SK-N-SH treated with all-trans-retinoic acid at 6 μM for 48 hours (cell line): ENCODE measurements around the gene SUFU.

Source experiments
- ARNTL ChIP-seq: fragments of 450-650 bp; formaldehyde crosslinking; IDR thresholded peaks from 2 replicates; pipeline ENCODE4 v1.5.0; 2020; ENCODE audit warnings: low read depth, mild to moderate bottlenecking, moderate library complexity, borderline replicate concordance
- CSDC2 ChIP-seq: fragments of 250-450 bp; sonication (Bioruptor Pico); IDR thresholded peaks from 2 replicates; pipeline ENCODE4 v1.5.0; 2020; ENCODE audit warnings: mild to moderate bottlenecking, moderate library complexity
- ESRRG ChIP-seq: fragments of 250-450 bp; sonication (Bioruptor Pico); IDR thresholded peaks from 2 replicates; pipeline ENCODE4 v1.6.1; 2021; ENCODE audit warnings: mild to moderate bottlenecking
- ISL1 ChIP-seq: fragments of 250-450 bp; sonication (Bioruptor Pico); IDR thresholded peaks from 2 replicates; pipeline ENCODE4 v2.1.2; 2022; ENCODE audit warnings: mild to moderate bottlenecking, moderate library complexity
- PPARA ChIP-seq: fragments of 250-450 bp; sonication (Bioruptor Pico); IDR thresholded peaks from 2 replicates; pipeline ENCODE4 v1.5.0; 2020; ENCODE audit warnings: mild to moderate bottlenecking, borderline replicate concordance
- RARB ChIP-seq: fragments of 250-450 bp; sonication (Bioruptor Pico); IDR thresholded peaks from 2 replicates; pipeline ENCODE4 v1.8.0; 2021; ENCODE audit warnings: mild to moderate bottlenecking, moderate library complexity
- ZC3H10 ChIP-seq: fragments of 250-450 bp; sonication (Bioruptor Pico); IDR thresholded peaks from 2 replicates; pipeline ENCODE4 v1.5.1; 2021; ENCODE audit warnings: mild to moderate bottlenecking, moderate library complexity
- ZFP3 ChIP-seq: fragments of 250-450 bp; sonication (Bioruptor Pico); IDR thresholded peaks from 2 replicates; pipeline ENCODE4 v1.5.0; 2020; ENCODE audit warnings: mild to moderate bottlenecking, moderate library complexity
- ZNF565 ChIP-seq: fragments of 450-650 bp; formaldehyde crosslinking; conservative IDR thresholded peaks from 2 replicates; pipeline ENCODE4 v1.5.0; 2020; ENCODE audit warnings: low read depth, mild to moderate bottlenecking, moderate library complexity
- TF ChIP-seq, protein P1 (sequence below): fragments of 250-450 bp; sonication (Bioruptor Pico); IDR thresholded peaks from 2 replicates; pipeline ENCODE4 v1.8.0; 2020; ENCODE audit warnings: mild to moderate bottlenecking, moderate library complexity, borderline replicate concordance

- TF ChIP-seq, protein P1, sequence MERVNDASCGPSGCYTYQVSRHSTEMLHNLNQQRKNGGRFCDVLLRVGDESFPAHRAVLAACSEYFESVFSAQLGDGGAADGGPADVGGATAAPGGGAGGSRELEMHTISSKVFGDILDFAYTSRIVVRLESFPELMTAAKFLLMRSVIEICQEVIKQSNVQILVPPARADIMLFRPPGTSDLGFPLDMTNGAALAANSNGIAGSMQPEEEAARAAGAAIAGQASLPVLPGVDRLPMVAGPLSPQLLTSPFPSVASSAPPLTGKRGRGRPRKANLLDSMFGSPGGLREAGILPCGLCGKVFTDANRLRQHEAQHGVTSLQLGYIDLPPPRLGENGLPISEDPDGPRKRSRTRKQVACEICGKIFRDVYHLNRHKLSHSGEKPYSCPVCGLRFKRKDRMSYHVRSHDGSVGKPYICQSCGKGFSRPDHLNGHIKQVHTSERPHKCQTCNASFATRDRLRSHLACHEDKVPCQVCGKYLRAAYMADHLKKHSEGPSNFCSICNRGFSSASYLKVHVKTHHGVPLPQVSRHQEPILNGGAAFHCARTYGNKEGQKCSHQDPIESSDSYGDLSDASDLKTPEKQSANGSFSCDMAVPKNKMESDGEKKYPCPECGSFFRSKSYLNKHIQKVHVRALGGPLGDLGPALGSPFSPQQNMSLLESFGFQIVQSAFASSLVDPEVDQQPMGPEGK (CRISPR knock-in tag), result no peak
- TF ChIP-seq ZFP3 (CRISPR knock-in tag), result no peak
- TF ChIP-seq ARNTL (CRISPR knock-in tag), result no peak
- TF ChIP-seq ZC3H10, result no peak
- no peak for TF ChIP-seq CSDC2
- TF ChIP-seq RARB, result no peak
- TF ChIP-seq ESRRG, result no peak
- no peak for TF ChIP-seq ZNF565
- no peak for TF ChIP-seq PPARA (CRISPR knock-in tag)
- no peak for TF ChIP-seq ISL1 (CRISPR knock-in tag)
These were observed 45.8 kb downstream of the SUFU start for GRCh38 chr10:102549549-102549948.
